Left renal cortex interstitium (tissue), 4 donors: ENCODE data around the gene NAP1L3. TPM values are rescaled to one million over a fixed set of nuclear protein-coding genes. Genes with fewer than 3 reads are reported as not detected.

Experiments used
- DNase-seq, 4 donors: peaks; one replicate each; pipeline ENCODE4 v3.0.0-alpha.2; 2013; ENCODE audit warnings: low read depth in 4 of 4, low spot score in 2 of 4, missing footprints in 1 of 4
- polyA plus RNA-seq, 4 donors: library from polyadenylated mRNA; unstranded; fragments of 120-200 nt; gene quantifications; one replicate each; pipeline ENCODE4 v1.2.1, GENCODE V29; 2013; ENCODE audit not compliant: insufficient read length in 4 of 4

Gene NAP1L3
- polyA plus RNA-seq, result 10 to 100 TPM; 11.8 to 16.1 (median 13.7) TPM

- DNase-seq, result peak; percentile 52 to 69 (median 54)
Observed at GRCh38 chrX:93673056-93673868, at the start of gene NAP1L3. NAP1L3 (minus strand) TSS chrX:93673578; CDS start chrX:93673304, 274 bp downstream.

- DNase-seq, result no peak
Observed at GRCh38 chrX:93711076-93711475, 37.7 kb upstream of the NAP1L3 start.

GRCh38 chrX:93703701-93704100 lies 30.3 kb upstream of the NAP1L3 start:
- no peak for DNase-seq

GRCh38 chrX:93695981-93696380 lies 22.6 kb upstream of the NAP1L3 start:
- no peak for DNase-seq

GRCh38 chrX:93673869-93674271 lies 492 bp upstream of the NAP1L3 start, which contains the start of gene FAM133A:
FAM133A (plus strand) TSS chrX:93674206; CDS start chrX:93709420, 35,214 bp downstream.
- DNase-seq, result peak in 2 of 4 donors; percentile 6 to 43

- DNase-seq, result no peak
Observed at GRCh38 chrX:93660575-93660974, 12.8 kb downstream of the NAP1L3 start.

GRCh38 chrX:93649381-93649780 lies 24.0 kb downstream of the NAP1L3 start:
- DNase-seq, result no peak

GRCh38 chrX:93637591-93637990 lies 35.8 kb downstream of the NAP1L3 start:
- no peak for DNase-seq

Other genes starting within 250 kb of the NAP1L3 start
- under 1 TPM; 0.05 to 0.24 (median 0.10) TPM for gene FAM133A, start 628 bp upstream of the NAP1L3 start, polyA plus RNA-seq